Retinal pigment epithelial cell (primary cell): ENCODE measurements around the gene TOMM34.

Source experiments
- DNase-seq: peaks from one replicate; pipeline ENCODE4 v3.0.0-alpha.2; 2010; ENCODE audit warnings: low read depth
- H3K4me3 ChIP-seq: 2 replicates; pipeline ENCODE4 v1.5.1; 2011; ENCODE audit warnings: mild to moderate bottlenecking, low read length, control low read depth, moderate library complexity
- CTCF ChIP-seq: conservative IDR thresholded peaks from 2 replicates; pipeline ENCODE4 v1.5.1; 2011; ENCODE audit warnings: low read depth, low read length, control low read depth, inconsistent platforms

Gene TOMM34

DNA sequence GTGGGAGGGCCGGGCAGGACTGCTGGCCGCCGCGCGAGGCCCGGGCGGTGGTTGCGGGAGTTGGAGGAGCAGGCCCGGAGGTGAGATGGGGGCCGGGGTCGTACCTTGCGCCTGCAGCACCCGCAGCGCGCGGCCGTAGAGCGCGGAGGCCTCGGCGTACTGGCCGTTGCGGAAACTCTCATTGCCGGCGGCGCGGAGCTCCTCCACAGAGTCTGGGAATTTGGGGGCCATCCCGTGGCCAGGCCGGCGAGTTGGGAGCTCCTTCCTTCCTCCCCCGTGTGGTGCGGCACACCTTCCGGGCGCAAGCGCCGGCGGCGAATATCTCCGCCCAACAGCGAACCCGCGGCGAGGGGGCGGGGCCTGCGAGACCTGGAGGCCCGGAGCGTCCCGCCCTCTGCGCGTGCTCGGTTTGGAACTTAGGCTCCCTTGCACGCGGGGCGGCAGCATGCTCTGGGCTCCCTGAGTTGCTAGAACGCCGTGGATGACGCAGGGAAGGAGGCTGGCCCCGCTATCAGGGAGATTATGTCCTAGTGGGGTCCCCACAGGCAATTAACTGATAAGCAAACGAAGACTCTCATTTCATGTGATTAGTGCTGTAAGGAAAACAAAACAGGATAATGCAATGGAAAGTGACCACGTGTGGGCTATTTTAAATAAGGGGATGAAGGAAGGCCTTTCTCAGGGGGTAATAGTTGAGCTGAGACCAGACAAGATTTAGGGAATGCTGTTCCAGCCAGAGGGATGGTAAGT, at the start of gene TOMM34:
Gene TOMM34, minus strand, starts transcription at position 295 of the 750 bp plus-strand sequence. Its CDS starts 64 bp downstream, at position 231.
- DNase-seq, result peak; percentile 70

DNA sequence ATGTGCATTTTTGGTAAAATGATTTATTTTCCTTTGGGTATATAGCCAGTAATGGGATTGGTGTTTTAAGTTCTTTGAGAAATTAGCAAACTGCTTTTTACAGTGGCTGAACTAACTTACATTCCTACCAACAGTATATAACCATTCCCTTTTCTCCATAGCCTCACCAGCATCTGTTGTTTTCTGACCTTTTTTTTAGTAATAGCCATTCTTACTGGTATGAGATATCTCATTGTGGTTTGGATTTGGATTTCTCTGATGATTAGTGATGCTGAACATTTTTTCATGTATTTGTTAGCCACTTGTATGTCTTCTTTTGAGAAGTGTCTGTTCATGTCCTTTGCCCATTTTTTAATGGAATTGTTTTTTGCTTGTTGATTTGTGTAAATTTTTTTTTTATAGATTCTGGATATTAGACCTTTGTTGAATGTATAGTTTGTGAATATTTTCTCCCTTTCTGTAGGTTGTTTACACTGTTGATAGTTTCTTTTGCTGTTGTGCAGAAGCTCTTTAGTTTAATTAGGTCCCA, 48.4 kb upstream of the TOMM34 start:
- no peak for TF ChIP-seq CTCF
- no peak overlapping the region for H3K4me3 ChIP-seq
- no peak for DNase-seq

More for the DNA sequence above, at the start of gene TOMM34:
- TF ChIP-seq CTCF, result no peak
- peak within 1 kb of the TSS; percentile 78 for H3K4me3 ChIP-seq

DNA sequence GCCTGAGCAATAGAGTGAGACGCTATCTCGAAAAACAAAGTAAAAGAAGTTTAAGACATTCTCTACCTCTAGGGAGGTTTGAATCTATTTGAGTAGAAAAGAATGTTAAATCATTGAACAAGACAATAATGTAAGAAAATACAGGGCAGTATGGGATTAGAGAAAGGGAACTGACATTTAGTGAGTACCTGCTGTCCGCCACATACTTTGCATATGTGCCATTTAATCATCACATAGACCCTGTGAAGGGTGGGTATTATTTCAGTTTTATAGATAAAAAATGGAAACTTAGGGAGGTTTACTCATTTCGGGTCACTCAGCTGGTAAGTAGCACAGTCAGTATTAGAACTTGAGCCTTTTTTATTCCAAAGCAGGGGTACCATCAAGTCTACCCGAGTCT, 37.5 kb upstream of the TOMM34 start:
- no peak overlapping the region for H3K4me3 ChIP-seq
- no peak for TF ChIP-seq CTCF
- no peak for DNase-seq

GRCh38 chr20:44997171-44997570, 37.0 kb upstream of the TOMM34 start:
- no peak overlapping the region for H3K4me3 ChIP-seq
- no peak for TF ChIP-seq CTCF
- DNase-seq, result no peak

GRCh38 chr20:44993343-44993742, 33.1 kb upstream of the TOMM34 start:
- TF ChIP-seq CTCF, result no peak
- H3K4me3 ChIP-seq, result no peak overlapping the region
- DNase-seq, result no peak

DNA sequence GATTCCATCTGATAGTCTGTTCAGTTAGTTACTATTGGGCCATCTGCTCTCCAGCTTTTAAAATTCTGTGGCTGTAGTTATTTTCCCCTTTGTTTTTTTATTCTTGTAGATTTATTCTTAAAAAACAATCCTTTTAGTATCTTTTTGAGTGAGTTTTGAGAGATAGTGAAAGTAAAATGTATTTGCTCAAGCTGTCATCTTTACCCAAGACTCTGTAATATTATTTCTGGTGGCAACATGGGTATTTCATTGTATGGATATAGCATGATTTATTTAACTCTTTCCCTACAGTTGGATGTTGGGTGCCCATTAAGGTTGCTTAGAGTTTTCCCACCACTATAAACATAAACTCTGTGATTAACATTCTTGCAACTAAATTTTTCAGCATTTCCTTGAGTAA, 30.8 kb upstream of the TOMM34 start:
- TF ChIP-seq CTCF, result no peak
- DNase-seq, result no peak
- no peak overlapping the region for H3K4me3 ChIP-seq

DNA sequence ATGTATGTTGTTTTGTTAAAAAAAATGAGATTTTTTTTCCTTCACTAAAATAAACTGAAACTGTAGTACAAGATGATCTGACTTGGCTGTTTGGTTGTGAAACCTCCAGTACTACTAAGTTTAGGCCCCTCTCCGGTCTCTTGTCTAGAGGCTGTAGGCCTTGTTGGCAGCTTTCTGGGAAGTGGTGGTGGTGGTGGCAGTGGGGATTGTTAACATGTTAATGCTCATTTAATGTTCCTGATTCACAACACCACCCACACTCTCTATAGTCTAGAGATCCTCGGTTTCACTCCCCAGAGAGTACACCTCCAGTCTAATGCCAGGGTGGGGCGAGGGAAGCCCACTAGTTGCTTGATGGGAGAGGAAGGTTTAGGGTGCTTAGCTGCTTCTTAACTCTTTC, 30.2 kb upstream of the TOMM34 start:
- H3K4me3 ChIP-seq, result no peak overlapping the region
- TF ChIP-seq CTCF, result no peak
- no peak for DNase-seq
